SK-N-SH (cell line): ENCODE data around the gene CHST11. TPM values are rescaled to one million over a fixed set of nuclear protein-coding genes. Genes with fewer than 3 reads are reported as not detected.
A peak's percentile ranks its signal among the peaks of the same experiment; 100 is the strongest.

Experiments
- CTCF ChIA-PET: fragments of 300-600, 350-600 bp; formaldehyde crosslinking; extraction: SDS; loops from one replicate; lab custom pipeline; 2021; lab: Yijun Ruan, JAX
- POLR2A ChIA-PET: fragments of 350-600 bp; sonication (Branson Sonifier 250); formaldehyde crosslinking; extraction: SDS; loops from one replicate; lab custom pipeline; 2020; ENCODE audit warnings: antibody characterized with exemption, inconsistent platforms; lab: Yijun Ruan, JAX
- DNase-seq: peaks from one replicate; pipeline ENCODE4 v3.0.0; 2012
- H2AFZ ChIP-seq: fragments of 200-600 bp; sonication (generic); 2 replicates; pipeline ENCODE4 v1.8.1; 2016; ENCODE audit warnings: antibody characterized with exemption, mild to moderate bottlenecking, low read depth
- H3F3A ChIP-seq: fragments of 200-600 bp; sonication (generic); replicated peaks from 2 replicates; pipeline ENCODE3; 2016; ENCODE audit warnings: antibody characterized with exemption, mild to moderate bottlenecking; ENCODE audit not compliant: insufficient read depth
- H3K27ac ChIP-seq, 2 experiments: fragments of 200-500 bp in 1 of 2; fragments of 200-600 bp in 1 of 2; sonication (Bioruptor generic) in 1 of 2; sonication (generic), shearing (Covaris generic) in 1 of 2; 2 replicates each; pipeline versions ENCODE4 v1.5.1 to v1.6.1; 2014 to 2016; ENCODE audit warnings: low read depth in 2 of 2, inconsistent platforms in 1 of 2, low read length in 1 of 2, mild to moderate bottlenecking in 1 of 2, mixed read lengths in 1 of 2
- H3K27me3 ChIP-seq: fragments of 200-600 bp; sonication (generic), shearing (Covaris generic); 2 replicates; pipeline ENCODE4 v1.6.1; 2016; ENCODE audit warnings: mixed run types; ENCODE audit not compliant: insufficient read depth
- H3K36me3 ChIP-seq, 2 experiments: fragments of 200-500 bp in 1 of 2; fragments of 200-600 bp in 1 of 2; sonication (Bioruptor generic) in 1 of 2; sonication (generic) in 1 of 2; replicated peaks in 1 of 2; 2 replicates each; pipeline versions ENCODE3 to v1.5.1; 2014 to 2016; ENCODE audit warnings: low read length in 1 of 2, mild to moderate bottlenecking in 1 of 2; ENCODE audit not compliant: insufficient read depth in 2 of 2, control insufficient read depth in 1 of 2
- H3K4me1 ChIP-seq, 2 experiments: fragments of 200-500 bp in 1 of 2; fragments of 200-600 bp in 1 of 2; sonication (Bioruptor generic) in 1 of 2; sonication (generic), shearing (Covaris generic) in 1 of 2; 2 replicates each; pipeline versions ENCODE4 v1.5.1 to v1.6.1; 2014 to 2016; ENCODE audit warnings: low read depth in 1 of 2, low read length in 1 of 2, mixed run types in 1 of 2; ENCODE audit not compliant: insufficient read depth in 2 of 2, control insufficient read depth in 1 of 2
- H3K4me2 ChIP-seq: fragments of 200-600 bp; sonication (generic), shearing (Covaris generic); 2 replicates; pipeline ENCODE4 v1.6.1; 2017; ENCODE audit warnings: mixed run types
- H3K4me3 ChIP-seq, 2 experiments: fragments of 200-500 bp in 1 of 2; fragments of 200-600 bp in 1 of 2; sonication (Bioruptor generic) in 1 of 2; sonication (generic), shearing (Covaris generic) in 1 of 2; 2 replicates each; pipeline versions ENCODE4 v1.5.1 to v1.8.1; 2014 to 2016; ENCODE audit warnings: low read depth in 2 of 2, inconsistent platforms in 1 of 2, low read length in 1 of 2, mild to moderate bottlenecking in 1 of 2, mixed read lengths in 1 of 2, moderate library complexity in 1 of 2
- H3K79me2 ChIP-seq: fragments of 200-600 bp; sonication (generic); 2 replicates; pipeline ENCODE4 v1.8.1; 2017; ENCODE audit warnings: mild to moderate bottlenecking; ENCODE audit not compliant: insufficient read depth
- H3K9ac ChIP-seq: fragments of 200-600 bp; sonication (generic); 2 replicates; pipeline ENCODE4 v1.6.1; 2017; ENCODE audit warnings: mixed run types
- H3K9me2 ChIP-seq: fragments of 200-600 bp; sonication (generic); 2 replicates; pipeline ENCODE4 v1.6.1; 2017; ENCODE audit warnings: mixed run types
- H3K9me3 ChIP-seq: fragments of 200-600 bp; sonication (generic); 2 replicates; pipeline ENCODE4 v1.6.1; 2017; ENCODE audit warnings: mixed run types, mild to moderate bottlenecking, moderate library complexity
- H4K20me1 ChIP-seq: fragments of 200-600 bp; sonication (generic); 2 replicates; pipeline ENCODE4 v1.6.1; 2017; ENCODE audit warnings: mild to moderate bottlenecking, mixed run types; ENCODE audit not compliant: insufficient read depth
- CHD2 ChIP-seq: fragments of 150-350 bp; IDR thresholded peaks from 2 replicates; pipeline ENCODE4 v1.6.1; 2018; ENCODE audit warnings: low read length; ENCODE audit not compliant: partially characterized antibody
- EZH2phosphoT487 ChIP-seq: fragments of 200-600 bp; sonication (generic); IDR thresholded peaks from 2 replicates; pipeline ENCODE4 v1.6.1; 2017; ENCODE audit warnings: low read depth, mixed run types, mild to moderate bottlenecking, antibody characterized with exemption, moderate library complexity, borderline replicate concordance
- FOXJ3 ChIP-seq: sonication (generic); formaldehyde crosslinking; IDR thresholded peaks from 2 replicates; pipeline ENCODE4 v1.5.1; 2020; ENCODE audit warnings: mild to moderate bottlenecking, missing genetic modification reagents
- JUND ChIP-seq: IDR thresholded peaks from 2 replicates; pipeline ENCODE4 v1.4.0; 2012
- MXI1 ChIP-seq: IDR thresholded peaks from 2 replicates; pipeline ENCODE4 v1.6.1; 2012; ENCODE audit warnings: mild to moderate bottlenecking, low read depth, low read length, improper control_type of control experiment
- RCOR1 ChIP-seq: fragments of 150-350 bp; IDR thresholded peaks from 2 replicates; pipeline ENCODE4 v1.6.1; 2017; ENCODE audit warnings: antibody characterized with exemption, low read length
- SMC3 ChIP-seq: IDR thresholded peaks from 2 replicates; pipeline ENCODE4 v1.6.1; 2012; ENCODE audit warnings: low read depth, low read length, improper control_type of control experiment
- TAF1 ChIP-seq: IDR thresholded peaks from 2 replicates; pipeline ENCODE4 v1.6.1; 2012; ENCODE audit warnings: low read depth, mild to moderate bottlenecking, low read length, moderate library complexity, borderline replicate concordance
- TEAD4 ChIP-seq: IDR thresholded peaks from 2 replicates; pipeline ENCODE4 v1.4.0; 2012; ENCODE audit warnings: mild to moderate bottlenecking, borderline replicate concordance; ENCODE audit not compliant: insufficient read depth
- YY1 ChIP-seq: IDR thresholded peaks from 2 replicates; pipeline ENCODE4 v1.4.0; 2012; ENCODE audit warnings: low read depth, mild to moderate bottlenecking
- WGBS: methylation state at CpG from one replicate; pipeline ENCODE4 v1.1.6; 2017; ENCODE audit warnings: low lambda C conversion rate; 5-methylcytosine and 5-hydroxymethylcytosine counted together
- polyA plus RNA-seq, 3 experiments: library from polyadenylated mRNA; depleted of rRNA; stranded (reverse); fragments of >200 nt; gene quantifications; 2 replicates each; pipeline ENCODE4 v1.2.3, GENCODE V29; 2012
- TF ChIP-seq, protein P1 (sequence below): IDR thresholded peaks from 2 replicates; pipeline ENCODE4; 2012
- TF ChIP-seq, protein P2 (sequence below): IDR thresholded peaks from 2 replicates; pipeline ENCODE4 v1.4.0; 2012; ENCODE audit warnings: low read depth, borderline replicate concordance
- TF ChIP-seq, protein P3 (sequence below): fragments of 200-600 bp; sonication (generic); IDR thresholded peaks from 2 replicates; pipeline ENCODE4 v1.6.1; 2017; ENCODE audit warnings: antibody characterized with exemption, mild to moderate bottlenecking, moderate library complexity
- TF ChIP-seq, protein P4 (sequence below): IDR thresholded peaks from 2 replicates; pipeline ENCODE4 v1.4.0; 2012; ENCODE audit warnings: low read depth
- TF ChIP-seq, protein P5 (sequence below): fragments of 150-350 bp; IDR thresholded peaks from 2 replicates; pipeline ENCODE4 v1.6.1; 2017; ENCODE audit warnings: antibody characterized with exemption, low read length, low read depth, borderline replicate concordance
- TF ChIP-seq, protein P6 (sequence below): fragments of 150-350 bp; IDR thresholded peaks from 2 replicates; pipeline ENCODE4 v1.6.1; 2016; ENCODE audit warnings: mild to moderate bottlenecking, low read depth, low read length

The CHST11 gene
- polyA plus RNA-seq, 1 of the 3 experiments (the other 2 are of a cell fraction) = 18.6 TPM

DNA sequence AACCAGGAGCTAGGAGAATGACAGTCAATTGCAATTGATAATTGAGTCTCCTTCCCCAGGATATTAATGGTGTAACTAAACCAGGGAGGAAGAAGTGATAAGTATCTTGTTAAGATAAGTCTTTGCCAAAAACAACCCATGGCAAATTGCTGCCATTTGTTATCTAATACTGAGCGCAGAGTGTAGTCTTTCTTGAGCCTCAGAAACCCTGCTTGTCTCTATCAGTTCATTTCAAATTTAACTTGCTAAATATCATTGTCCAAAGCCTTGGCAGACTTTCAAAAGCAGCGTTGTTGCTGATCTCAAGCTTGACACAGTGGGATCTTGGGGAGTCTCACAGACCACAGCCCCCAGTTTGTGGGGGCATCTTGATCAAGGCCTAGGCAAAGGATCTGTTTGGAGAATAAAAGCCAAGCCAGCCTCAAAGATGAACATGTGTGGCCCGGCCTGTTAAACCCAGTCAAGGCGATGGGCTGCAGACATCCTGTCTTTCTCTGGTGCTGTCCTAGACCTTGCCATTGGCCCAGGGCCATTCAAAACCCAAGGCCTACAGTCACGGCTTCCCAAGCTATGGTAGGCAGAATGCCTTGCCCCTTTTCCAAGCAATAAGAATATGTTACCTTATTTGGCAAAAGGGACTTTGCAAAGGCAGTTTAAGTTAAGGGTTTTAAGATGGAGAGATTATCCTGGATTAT, 164.2 kb downstream of the CHST11 start (continued):
- no peak for TF ChIP-seq EZH2phosphoT487
- TF ChIP-seq TAF1 = no peak
- TF ChIP-seq, protein P1, sequence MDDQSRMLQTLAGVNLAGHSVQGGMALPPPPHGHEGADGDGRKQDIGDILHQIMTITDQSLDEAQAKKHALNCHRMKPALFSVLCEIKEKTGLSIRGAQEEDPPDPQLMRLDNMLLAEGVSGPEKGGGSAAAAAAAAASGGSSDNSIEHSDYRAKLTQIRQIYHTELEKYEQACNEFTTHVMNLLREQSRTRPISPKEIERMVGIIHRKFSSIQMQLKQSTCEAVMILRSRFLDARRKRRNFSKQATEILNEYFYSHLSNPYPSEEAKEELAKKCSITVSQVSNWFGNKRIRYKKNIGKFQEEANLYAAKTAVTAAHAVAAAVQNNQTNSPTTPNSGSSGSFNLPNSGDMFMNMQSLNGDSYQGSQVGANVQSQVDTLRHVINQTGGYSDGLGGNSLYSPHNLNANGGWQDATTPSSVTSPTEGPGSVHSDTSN = peak; percentile 45; the same call in 1 of the 2 replicates
- TF ChIP-seq, protein P2, sequence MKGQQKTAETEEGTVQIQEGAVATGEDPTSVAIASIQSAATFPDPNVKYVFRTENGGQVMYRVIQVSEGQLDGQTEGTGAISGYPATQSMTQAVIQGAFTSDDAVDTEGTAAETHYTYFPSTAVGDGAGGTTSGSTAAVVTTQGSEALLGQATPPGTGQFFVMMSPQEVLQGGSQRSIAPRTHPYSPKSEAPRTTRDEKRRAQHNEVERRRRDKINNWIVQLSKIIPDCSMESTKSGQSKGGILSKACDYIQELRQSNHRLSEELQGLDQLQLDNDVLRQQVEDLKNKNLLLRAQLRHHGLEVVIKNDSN = no peak
- no peak for TF ChIP-seq FOXJ3 (CRISPR knock-in tag)
- TF ChIP-seq RCOR1 = peak; percentile 88
- TF ChIP-seq MXI1 = no peak
- TF ChIP-seq, protein P3, sequence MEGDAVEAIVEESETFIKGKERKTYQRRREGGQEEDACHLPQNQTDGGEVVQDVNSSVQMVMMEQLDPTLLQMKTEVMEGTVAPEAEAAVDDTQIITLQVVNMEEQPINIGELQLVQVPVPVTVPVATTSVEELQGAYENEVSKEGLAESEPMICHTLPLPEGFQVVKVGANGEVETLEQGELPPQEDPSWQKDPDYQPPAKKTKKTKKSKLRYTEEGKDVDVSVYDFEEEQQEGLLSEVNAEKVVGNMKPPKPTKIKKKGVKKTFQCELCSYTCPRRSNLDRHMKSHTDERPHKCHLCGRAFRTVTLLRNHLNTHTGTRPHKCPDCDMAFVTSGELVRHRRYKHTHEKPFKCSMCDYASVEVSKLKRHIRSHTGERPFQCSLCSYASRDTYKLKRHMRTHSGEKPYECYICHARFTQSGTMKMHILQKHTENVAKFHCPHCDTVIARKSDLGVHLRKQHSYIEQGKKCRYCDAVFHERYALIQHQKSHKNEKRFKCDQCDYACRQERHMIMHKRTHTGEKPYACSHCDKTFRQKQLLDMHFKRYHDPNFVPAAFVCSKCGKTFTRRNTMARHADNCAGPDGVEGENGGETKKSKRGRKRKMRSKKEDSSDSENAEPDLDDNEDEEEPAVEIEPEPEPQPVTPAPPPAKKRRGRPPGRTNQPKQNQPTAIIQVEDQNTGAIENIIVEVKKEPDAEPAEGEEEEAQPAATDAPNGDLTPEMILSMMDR = no peak
- peak; percentile 27 for TF ChIP-seq CHD2
- TF ChIP-seq, protein P4, sequence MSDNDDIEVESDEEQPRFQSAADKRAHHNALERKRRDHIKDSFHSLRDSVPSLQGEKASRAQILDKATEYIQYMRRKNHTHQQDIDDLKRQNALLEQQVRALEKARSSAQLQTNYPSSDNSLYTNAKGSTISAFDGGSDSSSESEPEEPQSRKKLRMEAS = no peak
- peak; percentile 41 for TF ChIP-seq JUND
- TF ChIP-seq, protein P5, sequence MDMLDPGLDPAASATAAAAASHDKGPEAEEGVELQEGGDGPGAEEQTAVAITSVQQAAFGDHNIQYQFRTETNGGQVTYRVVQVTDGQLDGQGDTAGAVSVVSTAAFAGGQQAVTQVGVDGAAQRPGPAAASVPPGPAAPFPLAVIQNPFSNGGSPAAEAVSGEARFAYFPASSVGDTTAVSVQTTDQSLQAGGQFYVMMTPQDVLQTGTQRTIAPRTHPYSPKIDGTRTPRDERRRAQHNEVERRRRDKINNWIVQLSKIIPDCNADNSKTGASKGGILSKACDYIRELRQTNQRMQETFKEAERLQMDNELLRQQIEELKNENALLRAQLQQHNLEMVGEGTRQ = no peak
- peak; percentile 40; the same call in 1 of the 2 replicates for TF ChIP-seq TEAD4
- no peak for TF ChIP-seq SMC3
- no peak for TF ChIP-seq YY1

DNA sequence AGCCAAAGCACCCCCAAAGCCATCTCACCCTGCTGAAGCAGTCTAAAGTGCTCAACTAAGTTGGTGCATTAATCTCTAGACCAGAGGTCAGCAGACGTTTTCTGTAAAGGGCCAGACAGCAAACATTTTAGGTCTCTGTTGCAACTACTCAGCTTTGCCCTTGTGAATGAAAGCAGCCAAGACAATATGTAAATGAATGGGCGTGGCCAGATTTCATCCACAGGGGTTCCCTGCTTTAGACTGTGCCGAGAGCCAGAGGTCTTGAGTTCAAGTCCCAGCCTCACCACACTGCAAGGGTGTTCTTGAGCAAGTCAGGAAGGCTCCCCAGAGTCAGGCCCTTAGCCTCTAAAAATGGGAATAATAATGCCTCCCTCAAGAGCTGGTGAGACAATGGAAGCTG, 166.2 kb downstream of the CHST11 start:
- Histone ChIP-seq H3K27me3 (no peaks in the 10 kb centered on the region), H4K20me1 (no peaks in the 10 kb centered on the region), H3K79me2 (0 out of 2 replicates have a peak, but pooled peaks cover 3% of the 10 kb centered on the region)
- CTCF ChIA-PET = interaction anchor here (1.8 kb wide), 1 partner anchor 241 kb away, joined by 5 read pairs; no protein-coding TSS in a partner anchor
- TF ChIP-seq MXI1 = no peak
- TF ChIP-seq, protein P6, sequence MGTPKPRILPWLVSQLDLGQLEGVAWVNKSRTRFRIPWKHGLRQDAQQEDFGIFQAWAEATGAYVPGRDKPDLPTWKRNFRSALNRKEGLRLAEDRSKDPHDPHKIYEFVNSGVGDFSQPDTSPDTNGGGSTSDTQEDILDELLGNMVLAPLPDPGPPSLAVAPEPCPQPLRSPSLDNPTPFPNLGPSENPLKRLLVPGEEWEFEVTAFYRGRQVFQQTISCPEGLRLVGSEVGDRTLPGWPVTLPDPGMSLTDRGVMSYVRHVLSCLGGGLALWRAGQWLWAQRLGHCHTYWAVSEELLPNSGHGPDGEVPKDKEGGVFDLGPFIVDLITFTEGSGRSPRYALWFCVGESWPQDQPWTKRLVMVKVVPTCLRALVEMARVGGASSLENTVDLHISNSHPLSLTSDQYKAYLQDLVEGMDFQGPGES = no peak
- TF ChIP-seq, all 33 proteins: peak for 0
- no peaks in the 10 kb centered on the region for H3K9me2 ChIP-seq
- H3K9ac ChIP-seq = no peak overlapping the region
- no peak for DNase-seq
- no peak overlapping the region for H3K4me3 ChIP-seq
- H3K27ac ChIP-seq = no peak overlapping the region
- H3K36me3 ChIP-seq = no peaks in the 10 kb centered on the region
- peaks cover 0 to 21% of the 10 kb centered on the region in 2 experiments; a peak in 2 of 4 replicates for H3K4me1 ChIP-seq
- 51% methylated on average over 3 of the region's 3 CpGs for WGBS
- POLR2A ChIA-PET = no interaction called here
- peaks cover 10% of the 10 kb centered on the region for H3F3A ChIP-seq
- H2AFZ ChIP-seq = no peak overlapping the region
- H3K9me3 ChIP-seq = no peaks in the 10 kb centered on the region
- H3K4me2 ChIP-seq = no peak overlapping the region
